ENCODE measurements around the gene GSG1.

Gene GSG1

GRCh38 chr12:13103391-13104033, at the start of gene GSG1:
GSG1 (minus strand) TSS chr12:13103667; CDS start chr12:13103512, 155 bp downstream.
- no peak for DNase-seq

- no peak for DNase-seq
Measured at GRCh38 chr12:13153180-13153579, 49.7 kb upstream of the GSG1 start.

- DNase-seq: no peak
Measured at GRCh38 chr12:13152756-13153155, 49.3 kb upstream of the GSG1 start.

- no peak for DNase-seq
Measured at GRCh38 chr12:13152281-13152680, 48.8 kb upstream of the GSG1 start.

GRCh38 chr12:13149411-13149810, 45.9 kb upstream of the GSG1 start:
- DNase-seq: no peak

- DNase-seq: no peak
Measured at GRCh38 chr12:13148485-13148847, 45.0 kb upstream of the GSG1 start.

GRCh38 chr12:13147688-13148484, 44.4 kb upstream of the GSG1 start:
- DNase-seq: no peak

GRCh38 chr12:13146336-13146938, 43.0 kb upstream of the GSG1 start:
- no peak for DNase-seq

- DNase-seq: no peak
Measured at GRCh38 chr12:13144266-13144828, 40.9 kb upstream of the GSG1 start.

- no peak for DNase-seq
Measured at GRCh38 chr12:13142747-13143146, 39.3 kb upstream of the GSG1 start.

- DNase-seq: no peak
Measured at GRCh38 chr12:13141686-13142085, 38.2 kb upstream of the GSG1 start.

- DNase-seq: no peak
Measured at GRCh38 chr12:13135371-13136178, 32.1 kb upstream of the GSG1 start.

GRCh38 chr12:13133886-13134285, 30.4 kb upstream of the GSG1 start:
- DNase-seq: no peak

GRCh38 chr12:13130981-13131380, 27.5 kb upstream of the GSG1 start:
- no peak for DNase-seq

- no peak for DNase-seq
Measured at GRCh38 chr12:13128291-13128965, 25.0 kb upstream of the GSG1 start.

GRCh38 chr12:13127444-13127843, 24.0 kb upstream of the GSG1 start:
- DNase-seq: no peak

- DNase-seq: no peak
Measured at GRCh38 chr12:13126494-13126893, 23.0 kb upstream of the GSG1 start.

- DNase-seq: no peak
Measured at GRCh38 chr12:13125996-13126395, 22.5 kb upstream of the GSG1 start.

- no peak for DNase-seq
Measured at GRCh38 chr12:13124656-13125505, 21.4 kb upstream of the GSG1 start.

- no peak for DNase-seq
Measured at GRCh38 chr12:13121568-13121967, 18.1 kb upstream of the GSG1 start.

- no peak for DNase-seq
Measured at GRCh38 chr12:13120413-13120812, 16.9 kb upstream of the GSG1 start.

All from activated effector memory CD4-positive, alpha-beta T cell treated with anti-CD3 and anti-CD28 coated beads, Interleukin-2, amount 50 U/mL, for 16 hours (primary cell).